Keratinocyte (primary cell): ENCODE data around the gene CACNB2. TPM values are rescaled to one million over a fixed set of nuclear protein-coding genes. Genes with fewer than 3 reads are reported as not detected.

Source experiments
- DNase-seq: peaks from one replicate; pipeline ENCODE4 v3.0.0-alpha.2; 2011; ENCODE audit warnings: low read depth, missing footprints, low spot score
- FAIRE-seq: peaks from 2 replicates; lab custom pipeline; 2011; peaks lifted over from hg19 to GRCh38; lab: Jason Lieb, UNC
- H2AFZ ChIP-seq: 2 replicates; pipeline ENCODE4 v1.6.0; 2012; ENCODE audit warnings: low read length, control low read depth, inconsistent platforms; ENCODE audit not compliant: control insufficient read depth
- H3K27ac ChIP-seq: 2 replicates; pipeline ENCODE4 v1.5.1; 2011; ENCODE audit warnings: low read length; ENCODE audit not compliant: control insufficient read depth, insufficient read depth
- H3K27me3 ChIP-seq: 3 replicates; pipeline ENCODE4 v1.6.0; 2011; ENCODE audit warnings: low read length; ENCODE audit not compliant: control insufficient read depth, insufficient read depth; ENCODE audit errors: extremely low read depth
- H3K36me3 ChIP-seq, 2 experiments: 2 replicates in 1 of 2; 3 replicates in 1 of 2; pipeline ENCODE4 v1.5.1; 2011; ENCODE audit warnings: low read length in 2 of 2, mild to moderate bottlenecking in 1 of 2; ENCODE audit not compliant: control insufficient read depth in 2 of 2, insufficient read depth in 2 of 2; ENCODE audit errors: extremely low read depth in 1 of 2
- H3K4me1 ChIP-seq: 3 replicates; pipeline ENCODE4 v1.5.1; 2011; ENCODE audit warnings: low read length; ENCODE audit not compliant: control insufficient read depth, insufficient read depth; ENCODE audit errors: extremely low read depth
- H3K4me2 ChIP-seq: 3 replicates; pipeline ENCODE4 v1.6.0; 2011; ENCODE audit warnings: low read depth, low read length; ENCODE audit not compliant: control insufficient read depth, insufficient read depth; ENCODE audit errors: extremely low read depth
- H3K4me3 ChIP-seq, 3 experiments: fragments of 200-600 bp in 1 of 3; sonication (generic) in 1 of 3; 2 replicates in 2 of 3; 3 replicates in 1 of 3; pipeline ENCODE4 v1.5.1; 2011 to 2016; ENCODE audit warnings: low read length in 3 of 3, mild to moderate bottlenecking in 3 of 3, control low read depth in 2 of 3, inconsistent platforms in 1 of 3, low read depth in 1 of 3, mixed read lengths in 1 of 3, mixed run types in 1 of 3, moderate library complexity in 1 of 3; ENCODE audit not compliant: control insufficient read depth in 2 of 3, insufficient read depth in 2 of 3; ENCODE audit errors: extremely low read depth in 1 of 3
- H3K79me2 ChIP-seq: 2 replicates; pipeline ENCODE4 v1.6.0; 2012; ENCODE audit warnings: low read length; ENCODE audit not compliant: control insufficient read depth, insufficient read depth
- H3K9ac ChIP-seq: 3 replicates; pipeline ENCODE4 v1.6.0; 2011; ENCODE audit warnings: low read length; ENCODE audit not compliant: control insufficient read depth, insufficient read depth; ENCODE audit errors: extremely low read depth
- H3K9me1 ChIP-seq: 3 replicates; pipeline ENCODE4 v1.6.0; 2011; ENCODE audit warnings: low read length; ENCODE audit not compliant: control insufficient read depth, insufficient read depth; ENCODE audit errors: extremely low read depth
- H3K9me3 ChIP-seq: 2 replicates; pipeline ENCODE4 v1.5.1; 2012; ENCODE audit warnings: low read depth, low read length; ENCODE audit not compliant: control insufficient read depth
- H4K20me1 ChIP-seq: 3 replicates; pipeline ENCODE4 v1.6.0; 2011; ENCODE audit warnings: low read length; ENCODE audit not compliant: control insufficient read depth, insufficient read depth; ENCODE audit errors: extremely low read depth
- EZH2 ChIP-seq: IDR thresholded peaks from one replicate; pipeline ENCODE4 v1.6.1; 2012; ENCODE audit warnings: inconsistent platforms, mild to moderate bottlenecking, low read length, moderate library complexity
- dilution Hi-C: fragments of 300-500 bp; cut with MboI; formaldehyde crosslinking; loops from one replicate; pipeline ENCODE4 v1.7.0; 2020; ENCODE audit warnings: low sequenced_read_pairs; ENCODE audit not compliant: extremely low pct_ligation_motif_present
- polyA plus RNA-seq, 5 experiments: library from polyadenylated mRNA; depleted of rRNA in 3 of 5; stranded (reverse) in 3 of 5; stranded (forward) in 1 of 5; unstranded in 1 of 5; fragments of >200 nt; gene quantifications; 1 replicate in 1 of 5; 2 replicates in 3 of 5; 3 replicates in 1 of 5; pipeline versions ENCODE4 v1.2.1 to v1.2.3, GENCODE V29; 2011 to 2012; ENCODE audit warnings: missing spikeins in 2 of 5, low read depth in 1 of 5, low replicate concordance in 1 of 5
- TF ChIP-seq, protein P1 (sequence below), 3 experiments: IDR thresholded peaks in 1 of 3; conservative IDR thresholded peaks in 1 of 3; optimal IDR thresholded peaks in 1 of 3; 2 replicates in 2 of 3; 3 replicates in 1 of 3; pipeline versions ENCODE3 to v1.5.1; 2011; ENCODE audit warnings: low read length in 3 of 3, mild to moderate bottlenecking in 3 of 3, moderate library complexity in 2 of 3, control low read depth in 1 of 3, inconsistent platforms in 1 of 3; ENCODE audit not compliant: insufficient read depth in 2 of 3; ENCODE audit errors: extremely low read depth in 1 of 3

The CACNB2 gene
- polyA plus RNA-seq, 1 donor (not counting 4 experiments of a cell fraction or from before 2014, with no cell fraction given) = 0.03 TPM

DNA sequence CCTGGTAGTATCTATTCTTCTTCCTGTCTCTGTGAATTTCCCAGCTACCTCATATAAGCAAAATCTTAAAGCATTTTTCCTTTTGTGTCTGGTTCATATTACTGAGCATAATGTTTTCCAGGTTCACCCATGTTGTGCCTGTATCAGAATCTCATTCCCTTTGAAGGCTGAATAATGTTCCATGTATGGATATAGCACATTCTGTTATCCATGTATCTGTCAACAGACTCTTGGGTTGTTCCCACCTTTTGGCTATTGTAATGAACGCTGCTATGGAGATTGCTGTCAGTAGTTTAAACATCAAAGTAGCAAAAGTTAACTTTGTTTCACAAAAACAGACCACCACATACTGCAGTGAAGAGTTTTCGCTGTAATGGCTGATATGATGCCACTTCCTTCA, 411.2 kb downstream of the CACNB2 start:
- FAIRE-seq = no peak
- no peak overlapping the region for H3K9ac ChIP-seq
- no peaks in the 10 kb centered on the region for H4K20me1 ChIP-seq
- no peak overlapping the region for H2AFZ ChIP-seq
- DNase-seq = no peak
- no peaks in the 10 kb centered on the region for H3K9me3 ChIP-seq
- no peaks in the 10 kb centered on the region for H3K4me1 ChIP-seq
- no peak overlapping the region for H3K4me3 ChIP-seq
- dilution Hi-C loops = no loop called here
- no peaks in the 10 kb centered on the region for H3K79me2 ChIP-seq
- no peak overlapping the region for H3K4me2 ChIP-seq
- H3K27me3 ChIP-seq = no peaks in the 10 kb centered on the region
- H3K9me1 ChIP-seq = no peaks in the 10 kb centered on the region
- H3K27ac ChIP-seq = no peak overlapping the region
- H3K36me3 ChIP-seq = peaks cover 0 to 5% of the 10 kb centered on the region in 2 experiments
- TF ChIP-seq, protein P1, sequence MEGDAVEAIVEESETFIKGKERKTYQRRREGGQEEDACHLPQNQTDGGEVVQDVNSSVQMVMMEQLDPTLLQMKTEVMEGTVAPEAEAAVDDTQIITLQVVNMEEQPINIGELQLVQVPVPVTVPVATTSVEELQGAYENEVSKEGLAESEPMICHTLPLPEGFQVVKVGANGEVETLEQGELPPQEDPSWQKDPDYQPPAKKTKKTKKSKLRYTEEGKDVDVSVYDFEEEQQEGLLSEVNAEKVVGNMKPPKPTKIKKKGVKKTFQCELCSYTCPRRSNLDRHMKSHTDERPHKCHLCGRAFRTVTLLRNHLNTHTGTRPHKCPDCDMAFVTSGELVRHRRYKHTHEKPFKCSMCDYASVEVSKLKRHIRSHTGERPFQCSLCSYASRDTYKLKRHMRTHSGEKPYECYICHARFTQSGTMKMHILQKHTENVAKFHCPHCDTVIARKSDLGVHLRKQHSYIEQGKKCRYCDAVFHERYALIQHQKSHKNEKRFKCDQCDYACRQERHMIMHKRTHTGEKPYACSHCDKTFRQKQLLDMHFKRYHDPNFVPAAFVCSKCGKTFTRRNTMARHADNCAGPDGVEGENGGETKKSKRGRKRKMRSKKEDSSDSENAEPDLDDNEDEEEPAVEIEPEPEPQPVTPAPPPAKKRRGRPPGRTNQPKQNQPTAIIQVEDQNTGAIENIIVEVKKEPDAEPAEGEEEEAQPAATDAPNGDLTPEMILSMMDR (optimal IDR thresholded peaks at IDR 0.05 in 1 of 3, IDR thresholded peaks at IDR 0.05 in 1 of 3, conservative IDR thresholded peaks at IDR 0.05 in 1 of 3; ENCODE audit: extremely low read depth in 1 of 3, insufficient read depth in 2 of 3, low read length in 3 of 3) = no peak
- no peak for TF ChIP-seq EZH2

DNA sequence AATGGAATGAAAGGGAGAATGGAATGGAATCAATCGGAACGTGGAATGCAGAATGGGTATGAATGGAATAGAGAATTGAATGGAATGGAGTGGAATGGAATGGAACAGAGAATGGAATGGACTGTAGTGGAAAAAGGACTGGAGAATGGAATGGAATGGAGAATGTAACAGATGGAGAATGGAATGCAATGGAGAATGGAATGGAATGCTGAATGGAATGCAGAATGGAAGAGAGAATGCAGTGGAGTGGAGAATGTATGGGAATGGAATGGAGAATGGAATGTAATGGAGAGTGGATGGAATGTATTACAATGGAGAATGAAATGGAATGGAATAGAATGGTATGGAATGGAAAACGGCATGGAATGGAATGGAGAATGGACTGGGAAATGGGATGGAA, 414.3 kb downstream of the CACNB2 start:
- H4K20me1 ChIP-seq = no peaks in the 10 kb centered on the region
- dilution Hi-C loops = no loop called here
- no peak overlapping the region for H3K4me2 ChIP-seq
- H3K27me3 ChIP-seq = no peaks in the 10 kb centered on the region
- H2AFZ ChIP-seq = no peak overlapping the region
- H3K79me2 ChIP-seq = no peaks in the 10 kb centered on the region
- no peak for DNase-seq
- peaks cover 0 to 6% of the 10 kb centered on the region in 2 experiments for H3K36me3 ChIP-seq
- no peak overlapping the region for H3K4me3 ChIP-seq
- TF ChIP-seq EZH2 = no peak
- TF ChIP-seq, protein P1 (optimal IDR thresholded peaks at IDR 0.05 in 1 of 3, IDR thresholded peaks at IDR 0.05 in 1 of 3, conservative IDR thresholded peaks at IDR 0.05 in 1 of 3; ENCODE audit: extremely low read depth in 1 of 3, insufficient read depth in 2 of 3, low read length in 3 of 3) = no peak
- H3K9ac ChIP-seq = no peak overlapping the region
- FAIRE-seq = no peak
- H3K27ac ChIP-seq = no peak overlapping the region
- no peaks in the 10 kb centered on the region for H3K9me1 ChIP-seq
- peaks cover 2% of the 10 kb centered on the region for H3K9me3 ChIP-seq
- H3K4me1 ChIP-seq = no peaks in the 10 kb centered on the region
